BJ (cell line): ENCODE data around the gene CCDC171. TPM values are rescaled to one million over a fixed set of nuclear protein-coding genes. Genes with fewer than 3 reads are reported as not detected.

Experiments
- CTCF ChIA-PET: fragments of 350-600 bp; formaldehyde crosslinking; extraction: SDS; loops from one replicate; lab custom pipeline; 2021; ENCODE audit warnings: antibody characterized with exemption, inconsistent platforms; lab: Yijun Ruan, JAX
- POLR2A ChIA-PET: fragments of 300-600 bp; sonication (Branson Sonifier 250); formaldehyde crosslinking; extraction: SDS; loops from one replicate; lab custom pipeline; 2021; ENCODE audit warnings: antibody characterized with exemption; lab: Charles Lee
- DNase-seq: peaks from one replicate; pipeline ENCODE4 v3.0.0-alpha.2; 2011; ENCODE audit warnings: low read depth
- H3K27me3 ChIP-seq: 2 replicates; pipeline ENCODE4 v1.6.0; 2011; ENCODE audit warnings: low read length; ENCODE audit not compliant: control insufficient read depth, insufficient read depth
- H3K36me3 ChIP-seq: 2 replicates; pipeline ENCODE4 v1.5.1; 2011; ENCODE audit warnings: low read length; ENCODE audit not compliant: control insufficient read depth, insufficient read depth
- H3K4me3 ChIP-seq: 2 replicates; pipeline ENCODE4 v1.5.1; 2011; ENCODE audit warnings: low read depth, mild to moderate bottlenecking, control low read depth, low read length
- CTCF ChIP-seq: IDR thresholded peaks from 2 replicates; pipeline ENCODE4 v1.5.1; 2011; ENCODE audit warnings: low read depth, mild to moderate bottlenecking, control low read depth, inconsistent platforms, low read length, moderate library complexity; ENCODE audit not compliant: insufficient read depth
- polyA plus RNA-seq: library from polyadenylated mRNA; depleted of rRNA; stranded (reverse); fragments of >200 nt; gene quantifications from 2 replicates; pipeline ENCODE4 v1.2.3, GENCODE V29; 2011

CCDC171 gene
- polyA plus RNA-seq, 1 experiment: 0.39 TPM

- TF ChIP-seq CTCF: no peak
- Histone ChIP-seq H3K4me3 (no peak overlapping the region), H3K36me3 (no peaks in the 10 kb centered on the region), H3K27me3 (no peaks in the 10 kb centered on the region)
- DNase-seq: no peak
- ChIA-PET POLR2A (no interaction called here), CTCF (no interaction called here)
Observed at GRCh38 chr9:15711931-15712330, 159.1 kb downstream of the CCDC171 start.

- ChIA-PET CTCF (interaction anchor here (0.7 to 1.8 kb wide), 2 partner anchors 10 to 11 kb away, joined by 3 to 6 read pairs; no protein-coding TSS in a partner anchor), POLR2A (no interaction called here)
- no peak for TF ChIP-seq CTCF
- no peak overlapping the region for H3K4me3 ChIP-seq
- H3K36me3 ChIP-seq: no peaks in the 10 kb centered on the region
- DNase-seq: no peak
- H3K27me3 ChIP-seq: no peaks in the 10 kb centered on the region
Observed at GRCh38 chr9:15714746-15715145, 161.9 kb downstream of the CCDC171 start.

GRCh38 chr9:15717290-15717967 lies 164.6 kb downstream of the CCDC171 start:
- TF ChIP-seq CTCF: no peak
- no peak overlapping the region for H3K4me3 ChIP-seq
- DNase-seq: no peak
- H3K27me3 ChIP-seq: no peaks in the 10 kb centered on the region
- CTCF ChIA-PET: interaction anchor here (1.1 to 1.3 kb wide), 2 partner anchors 13 to 15 kb away, joined by 3 read pairs; no protein-coding TSS in a partner anchor
- POLR2A ChIA-PET: no interaction called here
- H3K36me3 ChIP-seq: no peaks in the 10 kb centered on the region

- CTCF ChIA-PET: interaction anchor here (0.6 to 1.3 kb wide), 2 partner anchors 16 to 1112 kb away, joined by 3 read pairs; no protein-coding TSS in a partner anchor
- H3K27me3 ChIP-seq: no peaks in the 10 kb centered on the region
- TF ChIP-seq CTCF: no peak
Observed at GRCh38 chr9:15718423-15718822, 165.6 kb downstream of the CCDC171 start.

GRCh38 chr9:15720861-15721260 lies 168.0 kb downstream of the CCDC171 start:
- Histone ChIP-seq H3K36me3 (no peaks in the 10 kb centered on the region), H3K27me3 (no peaks in the 10 kb centered on the region), H3K4me3 (no peak overlapping the region)
- ChIA-PET POLR2A (interaction anchor here (0.6 kb wide), 1 partner anchor 17 kb away, joined by 3 read pairs; no protein-coding TSS in a partner anchor), CTCF (no interaction called here)
- no peak for TF ChIP-seq CTCF
- peak; percentile 14 for DNase-seq

More at GRCh38 chr9:15718423-15718822, 165.6 kb downstream of the CCDC171 start:
- no peaks in the 10 kb centered on the region for H3K36me3 ChIP-seq
- POLR2A ChIA-PET: no interaction called here
- H3K4me3 ChIP-seq: no peak overlapping the region
- DNase-seq: no peak
